Ectodermal cell (in vitro differentiated cells): ENCODE measurements around the gene PPP1R14B.
A peak's percentile ranks its signal among the peaks of the same experiment; 100 is the strongest.

ENCODE experiments used
- H3K27ac ChIP-seq: 2 replicates; pipeline ENCODE4 v1.7.0; 2013; ENCODE audit warnings: mild to moderate bottlenecking, low read depth, low read length; ENCODE audit not compliant: insufficient read depth, poor library complexity, severe bottlenecking
- H3K27me3 ChIP-seq: 2 replicates; pipeline ENCODE4 v1.7.0; 2013; ENCODE audit warnings: mild to moderate bottlenecking, low read length; ENCODE audit not compliant: insufficient read depth, control insufficient read depth, poor library complexity, severe bottlenecking
- H3K36me3 ChIP-seq: one replicate; pipeline ENCODE4 v1.7.0; 2013; ENCODE audit warnings: low read length; ENCODE audit not compliant: control insufficient read depth, insufficient read depth
- H3K4me1 ChIP-seq: one replicate; pipeline ENCODE4 v1.7.0; 2013; ENCODE audit warnings: low read length; ENCODE audit not compliant: control insufficient read depth, insufficient read depth
- H3K4me3 ChIP-seq: 2 replicates; pipeline ENCODE4 v1.7.0; 2013; ENCODE audit warnings: low read depth, low read length, control low read depth; ENCODE audit not compliant: insufficient read depth
- H3K9me3 ChIP-seq: 2 replicates; pipeline ENCODE4 v1.7.0; 2013; ENCODE audit warnings: mild to moderate bottlenecking, low read length, moderate library complexity; ENCODE audit not compliant: control insufficient read depth
- WGBS, 2 experiments: methylation state at CpG; one replicate each; pipeline ENCODE4 v1.1.7; 2013; ENCODE audit warnings: missing lambda C conversion rate in 2 of 2; 5-methylcytosine and 5-hydroxymethylcytosine counted together

Gene PPP1R14B

GRCh38 chr11:64238076-64238475 lies 8.7 kb downstream of the PPP1R14B start:
- Histone ChIP-seq H3K4me1 (peaks cover 15% of the 10 kb centered on the region), H3K4me3 (no peak overlapping the region), H3K36me3 (no peaks in the 10 kb centered on the region), H3K9me3 (no peaks in the 10 kb centered on the region), H3K27ac (no peak overlapping the region), H3K27me3 (peaks cover 22% of the 10 kb centered on the region)
- WGBS, 2 experiments: 91 to 92% methylated on average over 9 of the region's 9 CpGs

- Histone ChIP-seq H3K4me1 (peaks cover 15% of the 10 kb centered on the region), H3K4me3 (no peak overlapping the region), H3K9me3 (no peaks in the 10 kb centered on the region), H3K27me3 (peaks cover 27% of the 10 kb centered on the region), H3K27ac (no peak overlapping the region), H3K36me3 (no peaks in the 10 kb centered on the region)
- 89% methylated on average over 12 of the region's 12 CpGs for WGBS, 2 experiments
Measured at GRCh38 chr11:64237484-64237951, 9.2 kb downstream of the PPP1R14B start.

GRCh38 chr11:64235437-64236161 lies 11.1 kb downstream of the PPP1R14B start:
- Histone ChIP-seq H3K4me3 (peak overlapping the region; percentile 47), H3K27ac (no peak overlapping the region), H3K27me3 (peaks cover 45% of the 10 kb centered on the region), H3K36me3 (no peaks in the 10 kb centered on the region), H3K4me1 (peaks cover 10% of the 10 kb centered on the region), H3K9me3 (no peaks in the 10 kb centered on the region)
- 92 to 94% methylated on average over 12 of the region's 12 CpGs for WGBS, 2 experiments

- H3K4me1 ChIP-seq: peaks cover 7% of the 10 kb centered on the region
- peaks cover 45% of the 10 kb centered on the region for H3K27me3 ChIP-seq
- no peaks in the 10 kb centered on the region for H3K9me3 ChIP-seq
- no peak overlapping the region for H3K27ac ChIP-seq
- no peaks in the 10 kb centered on the region for H3K36me3 ChIP-seq
- 2% methylated on average over 80 of the region's 80 CpGs for WGBS, 2 experiments
- H3K4me3 ChIP-seq: peak overlapping the region; percentile 47
Measured at GRCh38 chr11:64234647-64235379, 11.9 kb downstream of the PPP1R14B start.

GRCh38 chr11:64233913-64234586 lies 12.7 kb downstream of the PPP1R14B start, which contains the start of gene VEGFB:
TSS of gene VEGFB (plus strand) at chr11:64234584. CDS start at chr11:64234834, 250 bp downstream.
- Histone ChIP-seq H3K4me1 (peaks cover 12% of the 10 kb centered on the region), H3K36me3 (no peaks in the 10 kb centered on the region), H3K27ac (no peak within 1 kb of the TSS), H3K4me3 (peak within 1 kb of the TSS; percentile 47), H3K27me3 (peaks cover 45% of the 10 kb centered on the region), H3K9me3 (no peaks in the 10 kb centered on the region)
- 3% methylated on average over 58 to 62 of the region's 62 CpGs for WGBS, 2 experiments

GRCh38 chr11:64232967-64233315 lies 13.8 kb downstream of the PPP1R14B start:
- no peak overlapping the region for H3K4me3 ChIP-seq
- H3K36me3 ChIP-seq: no peaks in the 10 kb centered on the region
- H3K27me3 ChIP-seq: peaks cover 45% of the 10 kb centered on the region
- peaks cover 12% of the 10 kb centered on the region for H3K4me1 ChIP-seq
- H3K27ac ChIP-seq: no peak overlapping the region
- H3K9me3 ChIP-seq: no peaks in the 10 kb centered on the region
- 92 to 95% methylated on average over 8 of the region's 8 CpGs for WGBS, 2 experiments

GRCh38 chr11:64232182-64232966 lies 14.4 kb downstream of the PPP1R14B start:
- 91 to 93% methylated on average over 15 of the region's 15 CpGs for WGBS, 2 experiments
- peaks cover 45% of the 10 kb centered on the region for H3K27me3 ChIP-seq
- H3K9me3 ChIP-seq: no peaks in the 10 kb centered on the region
- H3K27ac ChIP-seq: no peak overlapping the region
- no peak overlapping the region for H3K4me3 ChIP-seq
- H3K4me1 ChIP-seq: peaks cover 14% of the 10 kb centered on the region
- H3K36me3 ChIP-seq: no peaks in the 10 kb centered on the region

GRCh38 chr11:64231546-64231945 lies 15.2 kb downstream of the PPP1R14B start:
- Histone ChIP-seq H3K9me3 (no peaks in the 10 kb centered on the region), H3K4me3 (no peak overlapping the region), H3K27me3 (peaks cover 45% of the 10 kb centered on the region), H3K27ac (no peak overlapping the region), H3K4me1 (peaks cover 22% of the 10 kb centered on the region), H3K36me3 (no peaks in the 10 kb centered on the region)
- 88 to 95% methylated on average over 7 of the region's 7 CpGs for WGBS, 2 experiments

GRCh38 chr11:64230985-64231365 lies 15.8 kb downstream of the PPP1R14B start:
- no peaks in the 10 kb centered on the region for H3K9me3 ChIP-seq
- H3K36me3 ChIP-seq: no peaks in the 10 kb centered on the region
- no peak overlapping the region for H3K27ac ChIP-seq
- H3K27me3 ChIP-seq: peaks cover 45% of the 10 kb centered on the region
- WGBS, 2 experiments: 11% methylated on average over 8 of the region's 8 CpGs
- H3K4me3 ChIP-seq: peak overlapping the region; percentile 73
- H3K4me1 ChIP-seq: peaks cover 25% of the 10 kb centered on the region
